Peyer's patch (tissue), 4 donors: ENCODE data around the gene DAAM2. TPM values are rescaled to one million over a fixed set of nuclear protein-coding genes. Genes with fewer than 3 reads are reported as not detected.

Experiments used
- DNase-seq, 3 donors: peaks; one replicate each; pipeline ENCODE4 v3.0.0-alpha.2; 2017 to 2019
- H3K27ac ChIP-seq, 4 donors: fragments of 200-600 bp; sonication (generic); one replicate each; pipeline ENCODE4 v1.5.1; 2016 to 2019
- H3K27me3 ChIP-seq, 2 donors: fragments of 200-600 bp; sonication (generic); one replicate each; pipeline ENCODE4 v1.5.1; 2019
- H3K36me3 ChIP-seq, 3 donors: fragments of 200-600 bp; sonication (generic); one replicate each; pipeline ENCODE4 v1.5.1; 2016 to 2019
- H3K4me1 ChIP-seq, 4 donors: fragments of 200-600 bp; sonication (generic); one replicate each; pipeline ENCODE4 v1.5.1; 2016 to 2019
- H3K4me3 ChIP-seq, 4 donors: fragments of 200-600 bp; sonication (generic); 1 replicate in 3 of 4; 2 replicates in 1 of 4; pipeline ENCODE4 v1.5.1; 2016 to 2019; ENCODE audit warnings: mild to moderate bottlenecking in 1 of 4
- H3K9me3 ChIP-seq, 4 donors: fragments of 200-600 bp; sonication (generic); one replicate each; pipeline ENCODE4 v1.5.1; 2016 to 2019; ENCODE audit warnings: mild to moderate bottlenecking in 1 of 4
- CTCF ChIP-seq, 6 experiments: fragments of 450-650 bp in 4 of 6; fragments of 200-600 bp in 2 of 6; sonication (generic) in 1 of 6; IDR thresholded peaks; one replicate each; pipeline ENCODE4 v1.5.1; 2017 to 2019; ENCODE audit warnings: antibody characterized with exemption in 6 of 6, mild to moderate bottlenecking in 3 of 6, moderate library complexity in 1 of 6
- POLR2A ChIP-seq, 2 donors: fragments of 450-650 bp; IDR thresholded peaks; one replicate each; pipeline ENCODE4 v1.5.1; 2017; ENCODE audit warnings: antibody characterized with exemption in 2 of 2, mild to moderate bottlenecking in 2 of 2, moderate library complexity in 2 of 2
- total RNA-seq, 4 donors: library from RNA; depleted of rRNA; stranded (reverse); fragments of >200 nt; gene quantifications; one replicate each; pipeline ENCODE4 v1.1.0, GENCODE V29; 2016

Gene DAAM2
- total RNA-seq, 4 donors from 2014 or later = 8.8 to 178 (median 22.5) TPM

- TF ChIP-seq CTCF (IDR thresholded peaks at IDR 0.05) (no peak), POLR2A (IDR thresholded peaks at IDR 0.05) (no peak)
- Histone ChIP-seq H3K4me3 (no peak overlapping the region), H3K4me1 (peaks cover 0 to 4% (median 0%) of the 10 kb centered on the region in 4 donors), H3K9me3 (no peaks in the 10 kb centered on the region), H3K27ac (no peak overlapping the region), H3K36me3 (no peaks in the 10 kb centered on the region), H3K27me3 (no peaks in the 10 kb centered on the region)
- no peak for DNase-seq
These were observed 4.9 kb upstream of the DAAM2 start for GRCh38 chr6:39787322-39787721.

- H3K4me3 ChIP-seq = no peak overlapping the region
- DNase-seq = no peak
- peaks cover 0 to 7% (median 0%) of the 10 kb centered on the region in 4 donors for H3K4me1 ChIP-seq
- no peaks in the 10 kb centered on the region for H3K27me3 ChIP-seq
- H3K9me3 ChIP-seq = no peaks in the 10 kb centered on the region
- H3K36me3 ChIP-seq = no peaks in the 10 kb centered on the region
- H3K27ac ChIP-seq = peak overlapping the region in 1 of 4 donors; percentile 87
- TF ChIP-seq CTCF (IDR thresholded peaks at IDR 0.05) (no peak), POLR2A (IDR thresholded peaks at IDR 0.05) (no peak)
These were observed 1.4 kb upstream of the DAAM2 start for GRCh38 chr6:39790772-39791171.

- no peak overlapping the region for H3K4me3 ChIP-seq
These were observed 865 bp upstream of the DAAM2 start for GRCh38 chr6:39791311-39791710.

GRCh38 chr6:39792540-39793450 lies 619 bp downstream of the DAAM2 start:
- Histone ChIP-seq H3K4me3 (peak overlapping the region; percentile 35 to 58 (median 48)), H3K9me3 (no peaks in the 10 kb centered on the region), H3K27me3 (no peaks in the 10 kb centered on the region), H3K4me1 (peaks cover 0 to 7% (median 0%) of the 10 kb centered on the region in 4 donors), H3K27ac (peak overlapping the region; percentile 64 to 87 (median 74)), H3K36me3 (no peaks in the 10 kb centered on the region)
- no peak for DNase-seq
- TF ChIP-seq CTCF (IDR thresholded peaks at IDR 0.05) (no peak), POLR2A (IDR thresholded peaks at IDR 0.05) (no peak)

More at GRCh38 chr6:39791311-39791710, 865 bp upstream of the DAAM2 start:
- no peaks in the 10 kb centered on the region for H3K36me3 ChIP-seq
- H3K9me3 ChIP-seq = no peaks in the 10 kb centered on the region
- no peaks in the 10 kb centered on the region for H3K27me3 ChIP-seq
- peak overlapping the region in 1 of 4 donors; percentile 87 for H3K27ac ChIP-seq
- DNase-seq = no peak
- peaks cover 0 to 7% (median 0%) of the 10 kb centered on the region in 4 donors for H3K4me1 ChIP-seq
- TF ChIP-seq POLR2A (IDR thresholded peaks at IDR 0.05) = no peak
- no peak for TF ChIP-seq CTCF (IDR thresholded peaks at IDR 0.05)

GRCh38 chr6:39793516-39793915 lies 1.3 kb downstream of the DAAM2 start:
- H3K36me3 ChIP-seq = no peaks in the 10 kb centered on the region
- H3K27me3 ChIP-seq = no peaks in the 10 kb centered on the region
- H3K27ac ChIP-seq = peak overlapping the region; percentile 64 to 87 (median 74)
- H3K9me3 ChIP-seq = no peaks in the 10 kb centered on the region
- H3K4me1 ChIP-seq = peaks cover 0 to 7% (median 0%) of the 10 kb centered on the region in 4 donors
- no peak for TF ChIP-seq CTCF (IDR thresholded peaks at IDR 0.05)
- H3K4me3 ChIP-seq = peak overlapping the region; percentile 35 to 58 (median 48)
- no peak for DNase-seq
